DOHH2 (cell line): Measurements from ENCODE around the gene PPP6R3.

Experiments used
- CTCF ChIP-seq: fragments of 200-600 bp; sonication (generic); IDR thresholded peaks from one replicate; pipeline ENCODE4 v1.5.1; 2014; ENCODE audit warnings: antibody characterized with exemption, mild to moderate bottlenecking, low read depth, low read length; ENCODE audit not compliant: poor library complexity, severe bottlenecking
- EZH2phosphoT487 ChIP-seq: fragments of 200-600 bp; sonication (generic); IDR thresholded peaks from 2 replicates; pipeline ENCODE4 v1.6.1; 2017; ENCODE audit warnings: borderline replicate concordance, mild to moderate bottlenecking, antibody characterized with exemption, low read length, moderate library complexity, mixed read lengths

- TF ChIP-seq CTCF, result no peak
- no peak for TF ChIP-seq EZH2phosphoT487
These were observed 44.0 kb downstream of the PPP6R3 start for GRCh38 chr11:68504432-68505066.
